Measurements from ENCODE around the gene LRPPRC. TPM values are rescaled to one million over a fixed set of nuclear protein-coding genes. Genes with fewer than 3 reads are reported as not detected.

LRPPRC gene
- total and polyA plus RNA-seq, 9 donors = 53.9 to 84.7 (median 64.0) TPM

DNA sequence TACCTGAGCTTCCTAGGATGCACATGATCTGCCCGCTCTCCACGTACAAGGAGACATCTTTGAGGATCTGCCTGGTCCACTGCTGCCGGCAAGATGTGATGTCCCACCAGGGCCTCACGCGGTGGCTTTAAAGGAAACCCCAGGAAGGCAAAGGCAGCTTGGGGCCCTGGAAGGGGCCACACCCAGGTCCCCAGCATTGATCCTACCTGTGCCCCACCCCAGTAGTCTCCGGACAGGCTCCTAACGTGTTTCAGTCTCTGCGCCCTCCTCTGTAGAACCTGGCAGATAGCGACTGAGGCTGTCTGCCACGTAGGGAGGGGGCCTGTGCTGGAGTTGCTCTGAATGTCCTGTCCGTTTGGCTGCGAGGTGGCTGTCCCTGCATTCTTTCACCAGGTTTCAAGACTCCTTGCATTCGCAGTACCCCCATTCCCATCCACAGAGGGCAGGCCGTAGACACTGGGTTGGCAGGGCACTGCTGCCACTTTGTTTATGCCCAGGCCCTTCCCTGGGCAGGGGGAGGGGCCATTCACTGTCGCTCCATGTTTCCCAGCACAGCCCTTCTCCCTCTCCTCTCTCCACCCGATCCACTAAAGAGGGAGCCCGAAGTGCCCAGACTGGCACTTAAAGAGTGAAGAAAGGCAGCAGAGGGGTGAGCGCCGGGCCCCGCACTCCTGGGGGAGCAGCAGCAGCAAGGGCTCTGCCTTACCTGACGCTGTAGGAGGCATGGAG is 157.8 kb downstream of the LRPPRC start:
- H3K27me3 ChIP-seq (ENCODE audit: control insufficient read depth, insufficient read depth, low read length) = no peaks in the 10 kb centered on the region
- DNase-seq = no peak
- no peaks in the 10 kb centered on the region for H3K4me1 ChIP-seq (ENCODE audit: control insufficient read depth, insufficient read depth, low read length)
- H3K4me3 ChIP-seq (ENCODE audit: low read length) = no peak overlapping the region
- H3K36me3 ChIP-seq (ENCODE audit: control insufficient read depth, insufficient read depth, low read length) = no peaks in the 10 kb centered on the region
- no peak overlapping the region for H3K27ac ChIP-seq (ENCODE audit: low read length)
- 78% methylated on average over 17 of the region's 21 CpGs for WGBS (ENCODE audit: insufficient coverage)
- no peaks in the 10 kb centered on the region for H3K9me3 ChIP-seq (replicated peaks; ENCODE audit: control insufficient read depth, low read depth, low read length)

DNA sequence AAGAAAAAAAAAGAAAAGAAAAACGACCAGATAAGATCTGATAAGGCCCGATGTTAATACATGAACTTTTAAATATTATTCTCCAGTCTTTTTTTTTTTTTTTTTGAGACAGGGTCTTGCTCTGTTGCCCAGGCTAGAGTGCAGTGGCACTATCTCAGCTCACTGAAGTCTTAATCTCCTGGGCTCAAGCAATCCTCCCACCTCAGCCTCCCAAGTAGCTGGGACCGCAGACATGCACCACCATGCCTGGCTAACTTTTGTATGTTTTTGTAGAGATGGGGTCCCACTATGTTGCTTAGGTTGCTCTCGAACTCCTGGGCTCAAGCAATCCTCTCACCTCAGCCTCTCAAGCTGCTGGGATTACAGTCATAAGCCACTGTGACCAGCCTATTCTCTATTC is 158.8 kb downstream of the LRPPRC start:
- no peak overlapping the region for H3K27ac ChIP-seq (ENCODE audit: low read length)
- no peaks in the 10 kb centered on the region for H3K36me3 ChIP-seq (ENCODE audit: control insufficient read depth, insufficient read depth, low read length)
- H3K27me3 ChIP-seq (ENCODE audit: control insufficient read depth, insufficient read depth, low read length) = peaks cover 6% of the 10 kb centered on the region
- no peak overlapping the region for H3K4me3 ChIP-seq (ENCODE audit: low read length)
- H3K9me3 ChIP-seq (replicated peaks; ENCODE audit: control insufficient read depth, low read depth, low read length) = no peaks in the 10 kb centered on the region
- no peak for DNase-seq
- WGBS (ENCODE audit: insufficient coverage) = no CpG with 5 or more reads among the region's 4 CpGs
- no peaks in the 10 kb centered on the region for H3K4me1 ChIP-seq (ENCODE audit: control insufficient read depth, insufficient read depth, low read length)

Other genes starting within 250 kb of the LRPPRC start
- gene DYNC2LI1, start 221.9 kb downstream of the LRPPRC start, total RNA-seq = 22.3 TPM
- gene DYNC2LI1, start 221.9 kb downstream of the LRPPRC start, polyA plus RNA-seq (ENCODE audit: insufficient read depth in 1 of 8, insufficient read length in 8 of 8, low replicate concordance in 1 of 8) = 10 to 100 TPM; 14.9 to 21.1 (median 17.2) TPM
- gene ABCG5, start 157.2 kb downstream of the LRPPRC start, total RNA-seq = not detected
- under 1 TPM in 6 of 8 donors, not detected in 2; 0.06 to 0.78 (median 0.11) TPM for gene ABCG5, start 157.2 kb downstream of the LRPPRC start, polyA plus RNA-seq (ENCODE audit: insufficient read depth in 1 of 8, insufficient read length in 8 of 8, low replicate concordance in 1 of 8)
- gene ABCG8, start 157.0 kb downstream of the LRPPRC start, total RNA-seq = not detected
- 1 to 10 TPM in 1 of 8 donors, under 1 TPM in 4, not detected in 3; 0.05 to 1.3 (median 0.13) TPM for gene ABCG8, start 157.0 kb downstream of the LRPPRC start, polyA plus RNA-seq (ENCODE audit: insufficient read depth in 1 of 8, insufficient read length in 8 of 8, low replicate concordance in 1 of 8)
- 19.9 TPM for gene PPM1B, start 172.9 kb upstream of the LRPPRC start, total RNA-seq
- gene PPM1B, start 172.9 kb upstream of the LRPPRC start, polyA plus RNA-seq (ENCODE audit: insufficient read depth in 1 of 8, insufficient read length in 8 of 8, low replicate concordance in 1 of 8) = 10 to 100 TPM; 26.0 to 39.7 (median 28.0) TPM

Measured in muscle of leg (tissue), 11 donors.